Esophagus mucosa (tissue), 1 donor: ENCODE data around the gene PARM1. TPM values are rescaled to one million over a fixed set of nuclear protein-coding genes. Genes with fewer than 3 reads are reported as not detected.

Experiments used
- ATAC-seq: fragments of 200-7000 bp; cut with Tn5 transposase; one replicate; pipeline ENCODE4 v1.9.1; 2020
- total RNA-seq: library from RNA; stranded (reverse); gene quantifications from one replicate; pipeline ENCODE4 v1.2.4, GENCODE V29; 2023
- donor health status: DM: yes; HTN: yes; CAD: no.

The PARM1 gene
- total RNA-seq: 1.8 TPM

- peak; percentile 94 for ATAC-seq
Observed at GRCh38 chr4:74932832-74933561, at the start of gene PARM1. TSS of gene PARM1 (plus strand) at chr4:74933116. CDS start at chr4:74933328, 212 bp downstream.

- no peak for ATAC-seq
Observed at GRCh38 chr4:74884266-74884665, 48.6 kb upstream of the PARM1 start.

GRCh38 chr4:74886484-74886883 is 46.4 kb upstream of the PARM1 start:
- ATAC-seq: peak; percentile 81

GRCh38 chr4:74890341-74890740 is 42.6 kb upstream of the PARM1 start:
- ATAC-seq: no peak

- no peak for ATAC-seq
Observed at GRCh38 chr4:74891037-74891436, 41.9 kb upstream of the PARM1 start.

- no peak for ATAC-seq
Observed at GRCh38 chr4:74893171-74893570, 39.7 kb upstream of the PARM1 start.

- no peak for ATAC-seq
Observed at GRCh38 chr4:74896595-74896994, 36.3 kb upstream of the PARM1 start.

GRCh38 chr4:74897386-74897785 is 35.5 kb upstream of the PARM1 start:
- ATAC-seq: no peak

- no peak for ATAC-seq
Observed at GRCh38 chr4:74900862-74901261, 32.1 kb upstream of the PARM1 start.

- no peak for ATAC-seq
Observed at GRCh38 chr4:74904509-74905065, 28.3 kb upstream of the PARM1 start.

GRCh38 chr4:74906771-74907170 is 26.1 kb upstream of the PARM1 start:
- no peak for ATAC-seq

GRCh38 chr4:74919783-74920182 is 13.1 kb upstream of the PARM1 start:
- no peak for ATAC-seq

- ATAC-seq: no peak
Observed at GRCh38 chr4:74920704-74921103, 12.2 kb upstream of the PARM1 start.

- ATAC-seq: no peak
Observed at GRCh38 chr4:74921490-74921889, 11.4 kb upstream of the PARM1 start.

- ATAC-seq: no peak
Observed at GRCh38 chr4:74926007-74926406, 6.9 kb upstream of the PARM1 start.

GRCh38 chr4:74930162-74930561 is 2.8 kb upstream of the PARM1 start:
- ATAC-seq: no peak

- ATAC-seq: no peak
Observed at GRCh38 chr4:74931376-74931775, 1.5 kb upstream of the PARM1 start.

GRCh38 chr4:74932010-74932409 is 906 bp upstream of the PARM1 start:
- no peak for ATAC-seq

- ATAC-seq: no peak
Observed at GRCh38 chr4:74933562-74934015, 673 bp downstream of the PARM1 start.

- peak; percentile 30 for ATAC-seq
Observed at GRCh38 chr4:74934016-74934831, 1.3 kb downstream of the PARM1 start.

- ATAC-seq: no peak
Observed at GRCh38 chr4:74934888-74935287, 2.0 kb downstream of the PARM1 start.

GRCh38 chr4:74941123-74941522 is 8.2 kb downstream of the PARM1 start:
- no peak for ATAC-seq

GRCh38 chr4:74942251-74942917 is 9.5 kb downstream of the PARM1 start:
- ATAC-seq: no peak
